GM11168 (cell line): Measurements from ENCODE around the gene SUV39H2.
"Not testable (repeated sequence)": the region's sequence is repeated elsewhere in the genome, so short reads cannot be mapped to it uniquely, and the experiment has no call there.

Experiments
- in situ Hi-C: fragments of 300-500 bp; cut with MboI; formaldehyde crosslinking; loops from one replicate; pipeline ENCODE4 v1.12.0; 2022; ENCODE audit warnings: low sequenced_read_pairs; ENCODE audit not compliant: unreplicated experiment

The SUV39H2 gene

DNA sequence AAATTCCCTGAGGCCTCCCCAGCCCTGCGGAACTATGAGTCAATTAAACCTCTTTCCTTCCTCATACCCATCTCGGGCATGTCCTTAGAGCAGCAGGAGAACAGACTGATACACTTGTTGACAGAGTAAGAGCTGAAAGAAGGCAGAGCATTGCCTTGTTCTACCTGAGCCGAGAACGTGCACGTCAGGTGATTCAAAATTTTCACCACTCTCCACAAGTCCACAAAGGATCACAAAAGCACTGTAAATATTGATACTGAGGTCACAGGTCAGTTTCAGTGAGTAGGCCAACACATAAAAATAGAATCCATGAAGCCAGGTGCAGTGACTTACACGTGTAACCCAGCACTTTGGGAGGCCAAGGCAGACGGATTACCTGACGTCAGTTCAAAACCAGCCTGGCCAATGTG is 47.4 kb downstream of the SUV39H2 start:
- in situ Hi-C loops: no loop called here

DNA sequence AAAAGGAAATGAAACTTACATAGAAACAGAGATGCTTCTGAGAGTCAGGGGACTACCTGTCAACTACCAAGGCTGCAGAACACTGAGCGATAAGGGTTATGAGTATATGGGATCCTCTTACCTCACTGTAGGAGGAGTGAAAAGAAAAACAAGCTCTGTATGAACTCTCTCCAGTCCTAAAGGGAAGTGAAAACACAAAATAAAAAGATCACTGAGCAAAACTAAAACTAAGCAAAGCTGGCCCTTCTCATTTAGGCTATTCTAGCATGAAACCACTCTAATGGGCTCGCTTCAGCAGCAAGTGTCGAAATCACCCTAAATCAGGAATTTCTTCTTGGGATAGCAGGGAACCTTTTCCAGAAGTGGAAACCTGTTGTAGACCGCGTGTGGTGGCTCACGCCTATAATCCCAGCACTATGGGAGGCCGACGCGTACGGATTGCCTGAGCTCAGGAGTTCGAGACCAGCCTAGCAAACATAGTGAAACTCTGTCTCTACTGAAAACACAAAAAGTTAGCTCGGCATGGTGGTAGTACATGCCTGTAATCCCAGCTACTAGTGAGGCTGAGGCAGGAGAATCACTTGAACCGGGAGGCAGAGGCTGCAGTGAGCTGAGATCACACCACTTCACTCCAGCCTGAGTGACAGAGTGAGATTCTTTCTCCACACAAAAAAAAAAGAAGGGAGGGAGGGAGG is 48.2 kb downstream of the SUV39H2 start:
- in situ Hi-C loops: no loop called here

DNA sequence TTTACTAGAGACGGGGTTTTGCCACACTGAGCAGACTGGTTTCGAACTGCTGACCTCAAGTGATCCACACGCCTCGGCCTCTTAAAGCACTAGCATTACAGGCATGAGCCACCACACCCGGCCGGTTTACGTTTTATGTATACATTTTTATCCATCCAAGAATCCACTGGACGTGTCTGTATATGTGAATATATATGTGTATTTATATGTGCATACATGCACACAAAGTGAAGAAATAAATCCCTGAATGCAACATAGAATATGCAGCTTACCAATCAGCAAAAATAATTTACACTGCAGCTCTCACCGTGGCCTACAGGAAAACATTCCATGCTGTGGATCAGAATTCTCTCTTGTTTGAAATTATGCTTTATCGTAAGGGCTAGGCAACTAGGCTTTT is 51.9 kb downstream of the SUV39H2 start:
- in situ Hi-C loops: no loop called here

DNA sequence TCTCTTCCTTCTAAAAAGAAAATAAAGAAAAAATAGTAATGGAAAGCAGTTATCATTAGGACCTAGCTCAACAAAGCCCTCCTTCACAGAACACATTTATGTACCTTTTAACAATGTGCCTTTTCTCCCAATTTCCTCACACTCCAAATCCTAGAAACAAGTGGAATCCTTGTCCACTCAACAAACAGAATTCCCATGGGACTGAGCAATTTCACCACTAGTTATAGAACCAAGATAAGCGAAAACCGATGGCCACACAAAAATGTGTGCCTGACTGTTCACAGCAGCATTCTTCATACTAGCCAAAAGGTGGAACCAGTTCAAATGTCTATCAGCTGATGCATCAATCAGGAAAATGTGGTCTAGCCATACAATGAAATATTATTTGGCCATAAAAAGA is 57.9 kb downstream of the SUV39H2 start:
- in situ Hi-C loops: no loop called here

DNA sequence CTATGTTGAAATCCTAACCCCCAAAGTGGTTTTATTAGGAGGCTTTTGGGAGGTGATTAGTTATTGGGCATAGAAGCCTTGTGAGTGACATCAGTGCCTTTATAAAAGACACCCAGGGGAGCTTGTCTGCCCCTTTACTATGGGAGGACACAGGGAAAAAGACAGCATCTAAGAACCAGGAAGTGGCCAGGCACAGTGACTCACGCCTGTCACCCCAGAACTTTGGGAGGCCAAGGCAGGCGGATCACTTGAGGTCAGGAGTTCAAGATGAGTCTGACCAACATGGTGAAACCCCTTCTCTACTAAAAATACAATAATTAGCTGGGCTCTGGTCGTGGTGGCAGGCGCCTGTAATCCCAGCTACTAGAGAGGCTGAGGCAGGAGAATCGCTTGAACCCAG is 60.3 kb downstream of the SUV39H2 start:
- in situ Hi-C loops: not testable (repeated sequence)

DNA sequence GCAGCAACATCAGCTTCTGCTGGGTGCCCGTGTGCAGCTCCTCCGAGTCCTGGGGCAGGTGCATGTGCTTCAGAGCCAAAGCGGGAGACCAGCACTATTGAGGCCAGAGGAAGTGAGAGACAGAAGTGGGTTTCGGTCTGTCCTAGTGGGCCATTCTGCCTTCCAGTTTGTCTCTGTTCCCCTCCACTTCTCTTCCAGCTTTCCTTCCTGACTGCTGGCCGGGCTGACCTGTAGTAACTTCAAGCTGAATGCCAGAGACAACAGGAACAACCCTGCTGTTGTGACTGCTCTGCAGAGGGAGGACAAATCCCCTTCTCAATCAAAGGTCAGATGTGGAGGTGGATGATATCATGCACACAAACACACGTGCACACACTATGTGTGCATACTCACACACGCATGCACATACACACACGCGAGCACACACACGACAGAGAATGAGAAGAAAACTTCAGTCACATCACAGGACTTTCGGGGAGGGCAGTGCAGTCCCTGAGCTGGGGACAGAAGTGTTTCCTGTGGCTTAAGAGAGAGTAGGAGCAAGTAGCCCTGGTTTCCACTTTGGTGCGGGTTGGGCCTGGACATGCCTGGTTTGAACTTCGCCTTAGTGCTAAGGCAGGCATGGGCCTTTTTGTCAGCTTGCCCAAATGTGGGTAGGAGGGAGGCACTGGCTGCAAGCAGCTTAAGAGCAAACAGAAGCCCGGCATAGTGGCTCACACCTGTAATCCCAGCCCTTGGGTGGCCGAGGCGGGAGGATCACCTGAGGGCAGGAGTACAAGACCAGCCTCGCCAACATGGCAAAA is 63.7 kb downstream of the SUV39H2 start:
- in situ Hi-C loops: loop anchor here (5.0 kb wide), 1 partner anchor 80 kb away; no protein-coding TSS in a partner anchor

DNA sequence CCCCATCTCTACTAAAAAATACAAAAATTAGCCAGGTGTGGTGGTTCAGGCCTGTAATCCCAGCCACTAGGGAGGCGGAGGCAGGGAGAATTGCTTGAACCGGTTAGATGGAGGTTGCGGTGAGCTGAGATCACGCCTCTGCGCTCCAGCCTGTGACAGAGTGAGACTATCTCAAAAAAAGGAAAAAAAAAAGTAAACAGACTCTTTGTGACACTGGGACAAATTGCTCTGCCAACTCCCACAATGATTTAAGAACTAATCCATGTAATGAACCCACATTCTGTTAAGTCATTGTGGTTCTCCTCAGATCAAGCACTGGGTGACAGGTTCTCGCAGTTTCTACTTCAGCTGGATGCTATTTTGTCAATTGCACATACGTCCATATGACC is 64.3 kb downstream of the SUV39H2 start:
- in situ Hi-C loops: loop anchor here (5.0 kb wide), 1 partner anchor 79 kb away; no protein-coding TSS in a partner anchor

DNA sequence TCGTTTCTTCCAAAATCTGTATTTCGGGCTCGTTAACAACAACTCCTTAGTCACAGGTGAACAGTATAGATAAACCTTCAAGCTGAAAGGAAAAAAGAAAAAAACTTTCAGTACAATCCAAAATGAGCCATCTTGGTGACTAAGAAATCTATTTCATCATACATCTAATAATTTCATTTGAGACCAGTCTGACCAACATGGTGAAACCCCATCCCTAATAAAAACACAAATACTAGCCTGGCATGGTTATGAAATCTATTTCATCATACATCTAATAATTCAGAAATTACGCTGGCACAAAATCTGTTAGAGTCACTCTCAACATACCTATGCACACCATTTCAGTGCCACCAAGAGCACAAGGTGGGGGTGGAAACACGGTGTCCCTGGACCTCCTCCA is 66.4 kb downstream of the SUV39H2 start:
- in situ Hi-C loops: no loop called here

DNA sequence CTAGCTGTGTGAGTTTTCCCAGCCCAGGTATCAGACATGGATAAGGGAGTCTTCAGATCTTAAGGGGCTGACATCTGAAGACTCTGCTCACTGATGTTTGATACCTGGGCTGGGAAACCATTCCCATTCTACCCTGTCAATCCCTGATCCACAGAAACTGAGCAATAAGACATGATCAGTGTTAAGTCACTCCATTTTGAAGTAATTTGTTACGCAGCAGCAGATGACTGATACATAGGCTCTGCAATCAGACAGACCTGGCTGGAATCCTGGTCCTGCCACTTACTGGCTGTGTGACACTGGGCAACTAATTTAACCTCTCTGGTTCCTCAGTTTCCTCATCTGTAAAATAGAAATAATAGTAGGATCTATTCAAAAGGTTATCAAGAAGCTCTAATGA is 68.6 kb downstream of the SUV39H2 start:
- in situ Hi-C loops: no loop called here

DNA sequence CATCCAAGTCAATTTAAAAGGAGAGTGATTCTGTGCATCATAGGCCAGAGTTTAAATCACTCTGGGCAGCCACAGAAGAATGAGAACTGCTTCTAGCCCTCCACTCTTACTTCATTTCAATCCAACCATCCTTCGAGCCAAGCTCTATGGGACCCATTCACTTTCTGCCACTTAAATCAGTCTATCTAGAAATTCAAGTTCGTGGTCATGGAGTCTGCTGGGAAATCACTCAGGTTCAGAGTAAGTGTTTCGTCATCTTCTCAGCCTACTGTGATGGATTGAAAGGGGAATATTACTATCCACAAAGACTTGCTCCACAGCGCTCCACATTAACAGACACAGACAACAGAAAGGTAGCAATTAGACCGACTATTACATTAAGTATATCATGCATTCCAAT is 70.6 kb downstream of the SUV39H2 start:
- in situ Hi-C loops: no loop called here

DNA sequence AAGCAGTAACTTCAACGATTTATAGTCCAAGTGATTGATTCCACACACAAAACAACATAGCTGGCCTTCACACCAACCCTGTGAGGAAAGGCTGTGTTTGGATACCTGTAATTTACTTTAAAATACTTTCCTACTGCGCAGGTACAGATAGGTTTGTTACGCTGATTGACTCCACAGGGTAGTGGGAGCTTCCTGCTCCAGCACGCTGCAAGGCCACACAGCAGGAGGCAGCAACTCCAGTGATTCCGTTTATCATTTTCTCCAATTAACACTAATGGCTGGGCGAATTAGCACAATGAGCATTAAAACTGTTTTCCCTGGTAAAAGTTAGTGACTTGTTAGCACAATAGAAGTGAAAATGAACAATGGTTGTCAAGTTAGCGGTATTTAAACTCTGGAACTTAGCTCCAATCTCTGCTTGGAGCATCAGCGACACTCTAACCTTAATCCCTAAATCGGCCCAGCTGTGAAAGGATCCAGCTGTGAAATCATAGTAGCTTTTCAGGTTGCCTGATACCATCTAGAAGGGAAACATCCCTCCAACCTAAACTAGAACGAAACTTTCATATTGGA is 74.3 kb downstream of the SUV39H2 start:
- in situ Hi-C loops: no loop called here

DNA sequence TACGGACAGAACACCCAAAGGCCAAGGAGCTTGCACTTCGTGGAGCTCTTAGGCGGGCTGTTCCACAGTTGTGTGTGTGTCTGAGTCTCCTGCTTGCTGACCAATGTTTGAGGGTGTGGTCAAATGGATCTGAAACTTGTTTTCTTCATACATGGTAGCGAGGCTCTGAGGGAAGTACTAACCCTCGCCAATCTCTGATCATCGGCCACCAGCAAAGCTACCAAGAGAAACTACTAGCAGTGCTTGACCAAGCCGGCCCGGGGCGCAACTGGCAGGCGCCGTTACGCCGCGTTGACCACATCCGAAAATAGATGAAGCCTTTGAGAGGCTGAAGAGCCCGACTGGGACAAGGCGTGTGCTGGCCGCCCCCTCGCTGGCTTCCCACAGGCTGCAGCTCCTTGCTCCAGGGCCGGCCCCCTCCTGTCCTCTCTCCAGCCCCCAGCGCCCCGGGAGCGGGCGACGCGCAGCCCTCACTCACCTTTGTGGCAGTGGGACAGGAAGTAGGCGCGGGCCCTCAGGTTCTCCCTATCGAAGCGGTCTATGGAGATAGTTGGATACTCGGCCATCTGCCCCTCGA is 74.8 kb downstream of the SUV39H2 start:
- in situ Hi-C loops: no loop called here
